ENCODE data around the gene QRFPR. TPM values are rescaled to one million over a fixed set of nuclear protein-coding genes. Genes with fewer than 3 reads are reported as not detected.

Gene QRFPR
- total and polyA plus RNA-seq, 11 donors: 0.49 to 6.5 (median 3.0) TPM

DNA sequence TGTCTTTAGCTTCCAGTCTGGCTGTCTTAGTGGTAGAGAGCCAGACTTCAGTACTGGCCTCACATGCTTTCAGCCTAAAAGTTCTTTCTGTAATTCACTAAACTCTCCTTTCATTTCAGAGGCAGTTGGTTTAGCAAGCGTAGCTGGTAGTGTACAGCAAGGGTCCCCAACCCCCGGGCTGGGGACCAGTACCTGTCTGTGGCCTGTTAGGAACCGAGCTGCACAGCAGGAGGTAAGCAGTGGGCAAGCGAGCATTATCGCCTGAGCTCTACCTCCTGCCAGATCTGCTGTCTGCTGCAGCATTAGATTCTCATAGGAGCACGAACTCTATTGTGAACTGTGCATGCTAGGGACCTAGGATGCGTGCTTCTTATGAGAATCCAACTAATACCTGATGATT, 72.0 kb downstream of the QRFPR start:
- TF ChIP-seq, protein P1, sequence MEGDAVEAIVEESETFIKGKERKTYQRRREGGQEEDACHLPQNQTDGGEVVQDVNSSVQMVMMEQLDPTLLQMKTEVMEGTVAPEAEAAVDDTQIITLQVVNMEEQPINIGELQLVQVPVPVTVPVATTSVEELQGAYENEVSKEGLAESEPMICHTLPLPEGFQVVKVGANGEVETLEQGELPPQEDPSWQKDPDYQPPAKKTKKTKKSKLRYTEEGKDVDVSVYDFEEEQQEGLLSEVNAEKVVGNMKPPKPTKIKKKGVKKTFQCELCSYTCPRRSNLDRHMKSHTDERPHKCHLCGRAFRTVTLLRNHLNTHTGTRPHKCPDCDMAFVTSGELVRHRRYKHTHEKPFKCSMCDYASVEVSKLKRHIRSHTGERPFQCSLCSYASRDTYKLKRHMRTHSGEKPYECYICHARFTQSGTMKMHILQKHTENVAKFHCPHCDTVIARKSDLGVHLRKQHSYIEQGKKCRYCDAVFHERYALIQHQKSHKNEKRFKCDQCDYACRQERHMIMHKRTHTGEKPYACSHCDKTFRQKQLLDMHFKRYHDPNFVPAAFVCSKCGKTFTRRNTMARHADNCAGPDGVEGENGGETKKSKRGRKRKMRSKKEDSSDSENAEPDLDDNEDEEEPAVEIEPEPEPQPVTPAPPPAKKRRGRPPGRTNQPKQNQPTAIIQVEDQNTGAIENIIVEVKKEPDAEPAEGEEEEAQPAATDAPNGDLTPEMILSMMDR (IDR thresholded peaks at IDR 0.05): no peak
- TF ChIP-seq POLR2A (IDR thresholded peaks at IDR 0.05): no peak
- intact Hi-C loops (cut with DNase I): no loop called here
- Histone ChIP-seq H3K27me3 (no peaks in the 10 kb centered on the region), H3K4me3 (no peak overlapping the region), H3K27ac (no peak overlapping the region), H3K36me3 (no peaks in the 10 kb centered on the region), H3K4me1 (no peaks in the 10 kb centered on the region), H3K9me3 (no peaks in the 10 kb centered on the region)
- DNase-seq (no peak), ATAC-seq (no peak)
- WGBS, 4 donors: 70 to 78% (median 71%) methylated on average over 4 to 7 of the region's 7 CpGs

DNA sequence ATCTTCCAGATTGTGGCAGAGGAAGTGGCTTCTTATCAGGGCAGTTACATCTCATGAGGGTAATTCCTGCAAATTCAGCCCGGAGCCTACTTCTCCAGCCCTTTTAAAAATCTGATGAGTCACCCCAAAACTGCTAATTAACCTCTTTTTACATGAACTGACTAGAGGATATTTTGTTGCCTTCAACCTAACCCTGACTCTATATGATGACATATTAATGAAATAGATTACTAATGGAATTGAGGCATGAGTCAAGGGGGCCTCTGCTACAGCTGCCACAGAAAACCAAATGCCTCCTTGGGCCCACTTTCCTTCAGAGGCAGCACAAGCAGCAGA, 72.5 kb downstream of the QRFPR start:
- Histone ChIP-seq H3K9me3 (no peaks in the 10 kb centered on the region), H3K27me3 (no peaks in the 10 kb centered on the region), H3K27ac (no peak overlapping the region), H3K36me3 (no peaks in the 10 kb centered on the region), H3K4me1 (no peaks in the 10 kb centered on the region), H3K4me3 (no peak overlapping the region)
- no peak for DNase-seq
- ATAC-seq: no peak
- WGBS, 4 donors: 40 to 53% (median 43%) methylated on average over 1 of the region's 1 CpG
- intact Hi-C loops (cut with DNase I): no loop called here
- TF ChIP-seq, protein P1 (IDR thresholded peaks at IDR 0.05): no peak
- TF ChIP-seq POLR2A (IDR thresholded peaks at IDR 0.05): no peak

GRCh38 chr4:121307445-121308327, 73.1 kb downstream of the QRFPR start:
- WGBS, 4 donors: 25 to 30% (median 27%) methylated on average over 5 of the region's 5 CpGs
- no peak for ATAC-seq
- intact Hi-C loops (cut with DNase I): no loop called here

DNA sequence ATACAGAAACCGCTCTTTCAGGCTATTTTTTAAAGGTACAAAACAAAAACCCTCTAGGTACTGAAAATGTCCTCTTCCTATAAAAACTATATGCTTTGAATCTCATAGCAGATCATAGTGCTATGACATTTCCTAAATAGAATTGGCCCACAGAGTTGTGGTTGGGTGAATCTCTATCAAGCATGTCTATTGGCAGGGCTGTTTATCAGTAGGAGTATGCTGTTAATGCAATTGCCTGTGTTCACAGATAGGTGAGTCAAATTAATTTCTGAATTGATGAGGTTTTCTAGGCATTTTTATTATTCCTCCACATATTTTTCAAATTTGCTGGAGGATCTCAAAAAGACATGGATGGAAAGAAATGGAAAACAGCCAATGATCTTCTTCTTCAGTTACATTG, 73.9 kb downstream of the QRFPR start:
- no peak for DNase-seq
- Histone ChIP-seq H3K36me3 (no peaks in the 10 kb centered on the region), H3K9me3 (no peaks in the 10 kb centered on the region), H3K4me3 (no peak overlapping the region), H3K4me1 (no peaks in the 10 kb centered on the region), H3K27me3 (no peaks in the 10 kb centered on the region), H3K27ac (no peak overlapping the region)
- intact Hi-C loops (cut with DNase I): no loop called here
- no peak for ATAC-seq
- WGBS, 4 donors: 86 to 91% (median 88%) methylated on average over 1 of the region's 1 CpG
- TF ChIP-seq, protein P1 (IDR thresholded peaks at IDR 0.05): no peak
- TF ChIP-seq POLR2A (IDR thresholded peaks at IDR 0.05): no peak

More at GRCh38 chr4:121307445-121308327, 73.1 kb downstream of the QRFPR start:
- no peaks in the 10 kb centered on the region for H3K36me3 ChIP-seq
- H3K27me3 ChIP-seq: no peaks in the 10 kb centered on the region
- no peak for DNase-seq
- H3K9me3 ChIP-seq: no peaks in the 10 kb centered on the region
- H3K4me3 ChIP-seq: no peak overlapping the region
- H3K27ac ChIP-seq: no peak overlapping the region
- TF ChIP-seq, protein P1 (IDR thresholded peaks at IDR 0.05): peak in 10 of 12 donors; percentile 7 to 64 (median 33)
- TF ChIP-seq POLR2A (IDR thresholded peaks at IDR 0.05): no peak
- no peaks in the 10 kb centered on the region for H3K4me1 ChIP-seq

Data from heart left ventricle (tissue), 16 donors.